ENCODE results near the gene ACTL10. TPM values are rescaled to one million over a fixed set of nuclear protein-coding genes. Genes with fewer than 3 reads are reported as not detected.

ACTL10 gene
- total and polyA plus RNA-seq, 7 donors: 0.04 to 0.74 (median 0.39) TPM; not detected in 1

GRCh38 chr20:33653218-33653899, 13.4 kb upstream of the ACTL10 start:
- Histone ChIP-seq H3K4me1 (peaks cover 21% of the 10 kb centered on the region), H3K36me3 (ENCODE audit: insufficient read depth in 1 of 2, low read depth in 1 of 2) (peaks cover 0 to 29% of the 10 kb centered on the region in 2 donors), H3K4me3 (peak overlapping the region; percentile 15), H3K9me3 (no peaks in the 10 kb centered on the region), H3K27ac (no peak overlapping the region), H3K27me3 (ENCODE audit: insufficient read depth in 3 of 3, low read length in 2 of 3) (no peaks in the 10 kb centered on the region)
- no peak for DNase-seq
- peak; percentile 68 for TF ChIP-seq CTCF (IDR thresholded peaks at IDR 0.05)
- peak; percentile 51 to 73 (median 62) for ATAC-seq
- intact Hi-C loops (cut with DNase I): loop anchor here (5.0 kb wide), 2 partner anchors 191 to 196 kb away; no protein-coding TSS in a partner anchor
- 27 to 40% (median 28%) methylated on average over 16 of the region's 16 CpGs for WGBS, 3 donors

GRCh38 chr20:33653900-33654596, 12.7 kb upstream of the ACTL10 start:
- 48 to 73% (median 57%) methylated on average over 11 of the region's 11 CpGs for WGBS, 3 donors
- Histone ChIP-seq H3K9me3 (no peaks in the 10 kb centered on the region), H3K27ac (no peak overlapping the region), H3K4me3 (no peak overlapping the region), H3K4me1 (peaks cover 14% of the 10 kb centered on the region), H3K27me3 (ENCODE audit: insufficient read depth in 3 of 3, low read length in 2 of 3) (no peaks in the 10 kb centered on the region), H3K36me3 (ENCODE audit: insufficient read depth in 1 of 2, low read depth in 1 of 2) (peaks cover 0 to 36% of the 10 kb centered on the region in 2 donors)
- no peak for DNase-seq
- TF ChIP-seq CTCF (IDR thresholded peaks at IDR 0.05): no peak
- intact Hi-C loops (cut with DNase I): loop anchor here (5.0 kb wide), 2 partner anchors 192 to 197 kb away; no protein-coding TSS in a partner anchor
- ATAC-seq: peak; percentile 6 to 35 (median 18)

GRCh38 chr20:33654680-33655161, 12.0 kb upstream of the ACTL10 start:
- Histone ChIP-seq H3K4me1 (peaks cover 7% of the 10 kb centered on the region), H3K36me3 (ENCODE audit: insufficient read depth in 1 of 2, low read depth in 1 of 2) (peaks cover 0 to 42% of the 10 kb centered on the region in 2 donors), H3K9me3 (no peaks in the 10 kb centered on the region), H3K4me3 (no peak overlapping the region), H3K27me3 (ENCODE audit: insufficient read depth in 3 of 3, low read length in 2 of 3) (no peaks in the 10 kb centered on the region), H3K27ac (no peak overlapping the region)
- 69 to 87% (median 73%) methylated on average over 12 to 14 of the region's 14 CpGs for WGBS, 3 donors
- intact Hi-C loops (cut with DNase I): loop anchor here (5.0 kb wide), 2 partner anchors 192 to 197 kb away; no protein-coding TSS in a partner anchor
- ATAC-seq: no peak
- TF ChIP-seq CTCF (IDR thresholded peaks at IDR 0.05): no peak
- DNase-seq: no peak

- no peaks in the 10 kb centered on the region for H3K9me3 ChIP-seq
- intact Hi-C loops (cut with DNase I): no loop called here
- H3K27ac ChIP-seq: no peak overlapping the region
- H3K27me3 ChIP-seq (ENCODE audit: insufficient read depth in 3 of 3, low read length in 2 of 3): no peaks in the 10 kb centered on the region
- H3K4me1 ChIP-seq: peaks cover 4% of the 10 kb centered on the region
- H3K4me3 ChIP-seq: no peak overlapping the region
- ATAC-seq (no peak), DNase-seq (no peak)
- 73 to 81% (median 74%) methylated on average over 4 of the region's 4 CpGs for WGBS, 3 donors
- TF ChIP-seq CTCF (IDR thresholded peaks at IDR 0.05): no peak
- H3K36me3 ChIP-seq (ENCODE audit: insufficient read depth in 1 of 2, low read depth in 1 of 2): peaks cover 0 to 47% of the 10 kb centered on the region in 2 donors
These were observed 11.6 kb upstream of the ACTL10 start for GRCh38 chr20:33655164-33655563.

Data from psoas muscle (tissue), 8 donors.